Endothelial cell of umbilical vein (primary cell): ENCODE measurements around the gene ZNF274.

ENCODE experiments used
- CTCF ChIP-seq, 2 donors: IDR thresholded peaks; 1 replicate in 1 of 2; 2 replicates in 1 of 2; pipeline ENCODE4 v1.5.1; 2011; ENCODE audit warnings: low read length in 2 of 2, mild to moderate bottlenecking in 2 of 2, moderate library complexity in 2 of 2, control low read depth in 1 of 2, inconsistent platforms in 1 of 2, low read depth in 1 of 2; ENCODE audit not compliant: insufficient read depth in 1 of 2; ENCODE audit errors: extremely low read depth in 1 of 2
- JUN ChIP-seq: IDR thresholded peaks from 2 replicates; pipeline ENCODE4 v1.6.1; 2011; ENCODE audit warnings: borderline replicate concordance, low read depth; ENCODE audit not compliant: insufficient read length, insufficient read depth
- MAX ChIP-seq: IDR thresholded peaks from 2 replicates; pipeline ENCODE4 v1.6.1; 2011; ENCODE audit not compliant: insufficient read depth, insufficient read length
- POLR2A ChIP-seq: IDR thresholded peaks from 2 replicates; pipeline ENCODE4 v1.6.1; 2012; ENCODE audit warnings: low read depth, mild to moderate bottlenecking, control low read depth, low read length
- POLR2AphosphoS5 ChIP-seq: IDR thresholded peaks from 2 replicates; pipeline ENCODE4 v1.6.1; 2012; ENCODE audit warnings: low read depth, mild to moderate bottlenecking, control low read depth, low read length, moderate library complexity; ENCODE audit not compliant: insufficient read depth

DNA sequence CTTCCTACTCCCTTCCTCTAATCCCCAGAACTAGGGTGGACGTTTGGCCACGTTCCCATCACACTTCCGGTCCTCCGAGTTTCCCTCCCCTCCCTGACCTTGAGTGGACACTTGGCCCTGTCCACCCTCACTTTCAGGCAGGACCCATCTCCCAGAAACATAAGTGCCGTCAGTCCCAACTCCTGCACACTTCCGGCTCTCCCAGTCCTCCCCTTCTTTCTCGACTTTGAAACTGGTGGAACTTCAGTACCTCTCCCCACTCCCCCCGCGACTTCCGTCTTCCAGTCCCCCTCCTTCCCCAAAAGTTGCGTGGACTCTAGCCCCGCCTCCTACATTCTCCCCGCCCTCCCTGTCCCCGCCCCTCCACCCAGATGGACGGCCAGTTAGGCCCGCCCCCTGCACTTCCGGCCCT, 278 bp upstream of the ZNF274 start:
- TF ChIP-seq CTCF (IDR thresholded peaks at IDR 0.05; ENCODE audit: extremely low read depth in 1 of 2, insufficient read depth in 1 of 2, low read depth in 1 of 2, low read length in 2 of 2) = no peak
- no peak for TF ChIP-seq POLR2AphosphoS5
- no peak for TF ChIP-seq POLR2A
- TF ChIP-seq MAX = no peak
- TF ChIP-seq JUN = no peak
